Psoas muscle (tissue), 8 donors: ENCODE measurements around the gene ATP5F1A. TPM values are rescaled to one million over a fixed set of nuclear protein-coding genes. Genes with fewer than 3 reads are reported as not detected.
"Not testable (repeated sequence)": the region's sequence is repeated elsewhere in the genome, so short reads cannot be mapped to it uniquely, and the experiment has no call there.

ENCODE experiments used
- ATAC-seq, 4 donors: fragments of 200-7000 bp; cut with Tn5 transposase; one replicate each; pipeline ENCODE4 v1.9.1; 2020; ENCODE audit warnings: moderate library complexity in 3 of 4, mild to moderate bottlenecking in 2 of 4
- DNase-seq, 2 donors: peaks; one replicate each; pipeline ENCODE4 v3.0.0-alpha.2; 2020
- H3K27ac ChIP-seq: fragments of 200-600 bp; one replicate; pipeline ENCODE4 v1.8.0; 2022
- H3K27me3 ChIP-seq, 3 donors: fragments of 200-600 bp in 1 of 3; one replicate each; pipeline versions ENCODE4 v1.6.1 to v1.8.0; 2013 to 2022; ENCODE audit warnings: low read length in 2 of 3, mild to moderate bottlenecking in 2 of 3, moderate library complexity in 1 of 3; ENCODE audit not compliant: insufficient read depth in 3 of 3
- H3K36me3 ChIP-seq, 2 donors: fragments of 200-600 bp in 1 of 2; one replicate each; pipeline versions ENCODE4 v1.6.1 to v1.8.0; 2013 to 2022; ENCODE audit warnings: low read depth in 1 of 2, mild to moderate bottlenecking in 1 of 2, moderate library complexity in 1 of 2; ENCODE audit not compliant: insufficient read depth in 1 of 2
- H3K4me1 ChIP-seq: fragments of 200-600 bp; one replicate; pipeline ENCODE4 v1.8.0; 2022
- H3K4me3 ChIP-seq: fragments of 200-600 bp; one replicate; pipeline ENCODE4 v1.8.0; 2022; ENCODE audit warnings: mild to moderate bottlenecking
- H3K9me3 ChIP-seq: fragments of 200-600 bp; one replicate; pipeline ENCODE4 v1.8.0; 2022
- WGBS, 3 donors: extraction: QIAGEN DNeasy Blood & Tissue Kit; methylation state at CpG; one replicate each; pipeline versions ENCODE4 v1.1.6 to v1.1.7; 2013; 5-methylcytosine and 5-hydroxymethylcytosine counted together
- intact Hi-C, 2 donors: fragments of 100-400 bp; cut with DNase I; formaldehyde crosslinking; loops; one replicate each; pipeline versions ENCODE4 v1.11.0 to v1.14.2; 2022
- polyA plus RNA-seq, 3 donors: library from polyadenylated mRNA; stranded (reverse); fragments of 200-250 nt; gene quantifications; one replicate each; pipeline ENCODE4 v1.2.3, GENCODE V29; 2013
- total RNA-seq, 4 donors: library from RNA; stranded (reverse); fragmentation: NEBNext Ultra II Directional in 2 of 4; extraction: Animal tissue kit (Norgen Biotek cat#: 25700) in 2 of 4; gene quantifications; one replicate each; pipeline versions ENCODE4 v1.2.1 to v1.2.4, GENCODE V29; 2021 to 2023
- TF ChIP-seq, protein P1 (sequence below): fragments of 200-600 bp; IDR thresholded peaks from one replicate; pipeline ENCODE4 v1.8.0; 2022; ENCODE audit warnings: antibody characterized with exemption
- donor health status: healthy with polysubstance abuse.
- donor health status: DM: no; HTN: no; CAD: no; lungs with moderate emphysema.
- donor health status: Bipolar disorder and iron deficiency.
- donor health status: healthy.
- donor health status: DM: yes; HTN: yes; CAD: no.
- donor health status: DM: no; HTN: no; CAD: no.
- donor health status: DM: no; HTN: no; CAD: no.
- donor health status: DM: yes; HTN: yes; CAD: no.

Gene ATP5F1A
- total and polyA plus RNA-seq, 7 donors = 654 to 1,102 (median 823) TPM

DNA sequence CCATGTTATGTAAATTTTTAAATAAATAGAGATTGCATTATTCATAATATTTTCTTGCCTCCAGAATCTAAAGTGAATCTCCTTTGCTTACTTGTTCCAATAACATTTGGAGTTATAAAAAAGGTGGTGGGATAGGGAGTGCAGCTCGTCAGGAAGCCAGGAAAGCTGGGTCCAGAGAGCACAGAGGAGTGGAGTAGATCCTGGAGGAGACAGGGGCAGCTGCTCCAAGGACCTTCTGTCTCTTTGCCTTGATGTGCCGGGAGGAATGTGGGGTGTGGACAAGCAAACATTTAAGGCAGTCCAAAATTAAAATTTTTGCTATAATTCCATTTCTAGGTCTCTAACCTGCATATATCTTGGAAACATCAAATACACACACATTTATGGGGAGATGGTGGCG, 35.4 kb upstream of the ATP5F1A start:
- H3K27me3 ChIP-seq = no peaks in the 10 kb centered on the region
- TF ChIP-seq, protein P1, sequence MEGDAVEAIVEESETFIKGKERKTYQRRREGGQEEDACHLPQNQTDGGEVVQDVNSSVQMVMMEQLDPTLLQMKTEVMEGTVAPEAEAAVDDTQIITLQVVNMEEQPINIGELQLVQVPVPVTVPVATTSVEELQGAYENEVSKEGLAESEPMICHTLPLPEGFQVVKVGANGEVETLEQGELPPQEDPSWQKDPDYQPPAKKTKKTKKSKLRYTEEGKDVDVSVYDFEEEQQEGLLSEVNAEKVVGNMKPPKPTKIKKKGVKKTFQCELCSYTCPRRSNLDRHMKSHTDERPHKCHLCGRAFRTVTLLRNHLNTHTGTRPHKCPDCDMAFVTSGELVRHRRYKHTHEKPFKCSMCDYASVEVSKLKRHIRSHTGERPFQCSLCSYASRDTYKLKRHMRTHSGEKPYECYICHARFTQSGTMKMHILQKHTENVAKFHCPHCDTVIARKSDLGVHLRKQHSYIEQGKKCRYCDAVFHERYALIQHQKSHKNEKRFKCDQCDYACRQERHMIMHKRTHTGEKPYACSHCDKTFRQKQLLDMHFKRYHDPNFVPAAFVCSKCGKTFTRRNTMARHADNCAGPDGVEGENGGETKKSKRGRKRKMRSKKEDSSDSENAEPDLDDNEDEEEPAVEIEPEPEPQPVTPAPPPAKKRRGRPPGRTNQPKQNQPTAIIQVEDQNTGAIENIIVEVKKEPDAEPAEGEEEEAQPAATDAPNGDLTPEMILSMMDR = no peak
- peaks cover 0 to 14% of the 10 kb centered on the region in 2 donors for H3K36me3 ChIP-seq
- ATAC-seq (no peak), DNase-seq (no peak)
- intact Hi-C loops = no loop called here
- 85 to 97% (median 87%) methylated on average over 3 of the region's 3 CpGs for WGBS, 3 donors
- H3K4me1 ChIP-seq = peaks cover 8% of the 10 kb centered on the region
- H3K27ac ChIP-seq = no peak overlapping the region
- H3K4me3 ChIP-seq = no peak overlapping the region
- no peaks in the 10 kb centered on the region for H3K9me3 ChIP-seq

DNA sequence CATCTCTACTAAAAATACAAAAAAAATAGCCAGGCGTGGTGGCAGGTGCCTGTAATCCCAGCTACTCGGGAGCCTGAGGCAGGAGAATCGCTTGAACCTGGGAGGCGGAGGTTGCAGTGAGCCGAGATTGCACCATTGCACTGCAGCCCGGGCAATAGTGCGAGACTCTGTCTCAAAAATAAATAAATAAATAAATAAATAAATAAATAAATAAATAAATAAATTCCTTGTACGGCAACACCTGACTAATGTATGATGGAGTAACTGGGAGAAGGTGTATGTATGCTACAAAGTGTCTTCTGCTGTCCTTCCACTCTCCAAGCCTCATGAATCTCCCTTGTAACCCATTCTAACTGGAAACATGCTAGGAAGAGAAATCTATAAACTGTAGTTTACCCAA, 32.5 kb upstream of the ATP5F1A start:
- H3K4me3 ChIP-seq, ATAC-seq, DNase-seq, intact Hi-C loops, H3K4me1 ChIP-seq, H3K27ac ChIP-seq, H3K27me3 ChIP-seq, H3K9me3 ChIP-seq: not testable (repeated sequence)
- H3K36me3 ChIP-seq = peaks cover 0 to 34% of the 10 kb centered on the region in 2 donors
- WGBS, 3 donors = 86 to 99% (median 98%) methylated on average over 8 of the region's 8 CpGs

DNA sequence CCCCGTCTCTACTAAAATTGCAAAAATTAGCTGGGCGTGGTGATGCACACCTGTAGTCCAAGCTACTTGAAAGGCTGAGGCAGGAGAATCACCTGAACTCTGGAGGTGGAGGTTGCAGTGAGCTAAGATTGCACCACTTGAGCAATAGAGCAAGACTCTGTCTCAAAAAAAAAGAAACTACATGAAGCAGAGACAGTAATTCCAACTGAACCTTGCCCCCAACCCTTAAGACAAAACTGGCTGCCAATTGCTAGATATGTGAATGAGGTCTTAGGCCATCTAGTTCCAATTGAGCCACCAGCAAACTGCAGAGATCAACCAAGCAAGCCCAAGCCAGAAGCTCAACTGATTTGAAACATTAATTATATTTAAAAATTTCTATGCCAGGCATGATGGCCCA, 32.0 kb upstream of the ATP5F1A start:
- H3K36me3 ChIP-seq = peaks cover 0 to 35% of the 10 kb centered on the region in 2 donors

DNA sequence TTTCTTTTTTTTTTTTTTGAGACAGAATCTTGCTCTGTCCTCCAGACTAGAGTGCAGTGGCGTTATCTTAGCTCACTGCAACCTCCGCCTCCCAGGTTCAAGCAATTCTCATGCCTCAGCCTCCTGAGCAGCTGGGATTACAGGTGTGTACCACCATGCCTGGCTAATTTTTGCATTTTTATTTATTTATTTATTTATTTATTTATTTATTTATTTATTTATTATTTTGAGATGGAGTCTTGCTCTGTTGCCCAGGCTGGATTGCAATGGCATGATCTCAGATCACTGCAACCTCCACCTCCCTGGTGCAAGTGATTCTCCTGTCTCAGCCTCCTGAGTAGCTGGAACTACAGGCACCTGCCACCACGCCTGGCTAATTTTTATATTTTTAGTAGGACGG, 28.5 kb upstream of the ATP5F1A start:
- H3K9me3 ChIP-seq, H3K4me3 ChIP-seq, H3K27ac ChIP-seq, H3K27me3 ChIP-seq, DNase-seq, intact Hi-C loops, H3K4me1 ChIP-seq, ATAC-seq: not testable (repeated sequence)
- H3K36me3 ChIP-seq = peaks cover 0 to 60% of the 10 kb centered on the region in 2 donors
- 97 to 100% (median 98%) methylated on average over 4 of the region's 4 CpGs for WGBS, 3 donors

More for the DNA sequence above, 32.0 kb upstream of the ATP5F1A start:
- DNase-seq = no peak
- Histone ChIP-seq H3K27me3 (no peaks in the 10 kb centered on the region), H3K27ac (no peak overlapping the region), H3K4me1 (no peaks in the 10 kb centered on the region), H3K4me3 (no peak overlapping the region), H3K9me3 (no peaks in the 10 kb centered on the region)
- ATAC-seq = no peak
- 97 to 100% (median 98%) methylated on average over 2 of the region's 2 CpGs for WGBS, 3 donors
- TF ChIP-seq, protein P1 = no peak
- intact Hi-C loops = no loop called here

DNA sequence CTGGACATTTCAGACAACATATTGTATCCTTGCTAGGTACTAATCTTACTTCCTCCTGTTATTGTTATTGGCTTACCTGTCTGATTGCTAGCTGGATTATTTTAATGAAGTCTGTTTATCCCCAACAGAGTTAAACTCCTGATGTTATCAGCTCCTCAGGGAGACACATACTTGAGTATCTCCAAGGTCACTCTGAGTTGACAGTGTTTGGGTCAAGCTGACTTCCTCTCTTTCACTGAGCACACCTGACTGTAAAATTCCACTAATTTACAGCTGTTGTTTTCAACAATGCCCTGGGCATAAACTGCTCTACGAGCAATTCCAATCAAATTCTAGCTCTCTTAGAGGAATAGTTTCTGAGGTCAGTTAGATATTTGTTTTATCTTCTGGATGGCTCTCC, 15.7 kb upstream of the ATP5F1A start:
- intact Hi-C loops = no loop called here
- DNase-seq = no peak
- no peak overlapping the region for H3K27ac ChIP-seq
- no peak for ATAC-seq
- H3K36me3 ChIP-seq = peaks cover 0 to 25% of the 10 kb centered on the region in 2 donors
- H3K4me1 ChIP-seq = no peaks in the 10 kb centered on the region
- no peaks in the 10 kb centered on the region for H3K27me3 ChIP-seq
- no peak overlapping the region for H3K4me3 ChIP-seq
- no peaks in the 10 kb centered on the region for H3K9me3 ChIP-seq
- WGBS, 3 donors = 81 to 88% (median 82%) methylated on average over 1 of the region's 1 CpG
- TF ChIP-seq, protein P1 = no peak

GRCh38 chr18:46110406-46110805, 12.3 kb upstream of the ATP5F1A start:
- H3K27ac ChIP-seq = no peak overlapping the region
- no peak for DNase-seq
- H3K9me3 ChIP-seq = no peaks in the 10 kb centered on the region
- ATAC-seq = no peak
- 88 to 98% (median 97%) methylated on average over 3 of the region's 3 CpGs for whole genome bisulfite sequencing, 3 donors
- H3K4me1 ChIP-seq = peaks cover 5% of the 10 kb centered on the region
- H3K36me3 ChIP-seq = peaks cover 0 to 35% of the 10 kb centered on the region in 2 donors
- H3K27me3 ChIP-seq = no peaks in the 10 kb centered on the region
- intact Hi-C loops = no loop called here
- no peak overlapping the region for H3K4me3 ChIP-seq
- TF ChIP-seq, protein P1 = no peak
